HG03521 (cell line): Measurements from ENCODE around the gene AGXT2.
A peak's percentile ranks its signal among the peaks of the same experiment; 100 is the strongest.

Experiments
- ATAC-seq: cut with Tn5 transposase; IDR thresholded peaks from one replicate; pipeline ENCODE4 v1.9.1; 2021; ENCODE audit warnings: mild to moderate bottlenecking, moderate library complexity; ENCODE audit not compliant: unreplicated experiment

AGXT2 gene

GRCh38 chr5:35016174-35017051 lies 31.3 kb downstream of the AGXT2 start:
- ATAC-seq: no peak

GRCh38 chr5:35015063-35015462 lies 32.7 kb downstream of the AGXT2 start:
- ATAC-seq: no peak

- ATAC-seq: no peak
Observed at GRCh38 chr5:35012796-35013195, 35.0 kb downstream of the AGXT2 start.

DNA sequence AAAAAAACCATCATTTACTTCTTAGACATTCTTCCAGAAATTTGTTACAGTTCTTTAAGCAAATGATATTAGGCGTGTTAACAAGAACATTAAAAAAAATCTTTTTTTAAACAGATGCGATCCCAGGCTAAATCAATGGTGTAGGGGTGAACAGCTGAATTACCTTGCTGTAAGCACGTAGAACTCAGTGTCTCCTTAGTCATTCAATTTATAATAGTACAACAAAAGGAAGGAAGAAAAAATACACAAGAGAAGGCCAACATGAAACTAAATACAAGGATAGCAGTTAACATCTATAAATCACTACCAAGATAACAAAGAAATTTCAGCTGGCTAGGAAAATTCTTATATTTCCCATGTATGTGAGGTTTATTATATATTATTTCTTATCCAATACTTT lies 35.4 kb downstream of the AGXT2 start:
- no peak for ATAC-seq

DNA sequence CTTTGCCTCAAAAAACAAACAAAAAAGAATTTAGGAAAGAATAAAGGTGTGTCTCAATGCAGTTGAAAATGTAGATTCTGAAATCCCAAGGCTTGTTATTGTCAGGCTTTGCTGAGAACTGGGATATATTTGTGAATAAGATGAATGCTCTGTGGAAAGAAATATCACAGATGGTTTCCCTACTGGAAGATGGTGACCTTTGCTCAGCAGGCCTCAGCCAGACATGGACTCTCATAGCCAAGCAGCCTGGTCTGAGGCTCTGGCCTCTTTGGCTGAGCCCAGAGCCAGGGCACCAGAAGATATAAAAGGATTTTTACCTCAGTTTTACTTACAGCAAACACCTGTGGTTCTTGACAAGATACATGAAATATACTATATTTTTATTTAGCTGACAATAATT lies 37.1 kb downstream of the AGXT2 start:
- ATAC-seq: no peak

DNA sequence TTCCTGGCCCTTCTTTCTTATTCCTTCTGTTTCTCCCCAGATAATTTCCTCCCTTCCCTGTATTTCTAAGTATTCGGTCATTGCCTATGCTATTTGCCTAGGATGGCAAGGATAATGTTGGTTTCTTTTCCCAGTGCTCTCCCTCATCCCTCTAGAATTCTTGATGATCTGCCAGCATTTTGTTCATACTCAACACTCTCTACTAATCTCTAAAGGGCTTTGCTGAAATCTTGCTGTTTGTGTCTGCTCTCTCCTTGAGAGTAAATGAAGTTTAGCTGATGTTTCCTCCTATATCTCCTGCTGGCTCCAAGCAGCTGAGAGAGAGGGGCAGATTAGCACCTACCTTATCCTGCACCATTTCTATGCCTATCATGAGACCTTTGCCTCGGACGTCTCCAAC lies 38.1 kb downstream of the AGXT2 start:
- no peak for ATAC-seq

DNA sequence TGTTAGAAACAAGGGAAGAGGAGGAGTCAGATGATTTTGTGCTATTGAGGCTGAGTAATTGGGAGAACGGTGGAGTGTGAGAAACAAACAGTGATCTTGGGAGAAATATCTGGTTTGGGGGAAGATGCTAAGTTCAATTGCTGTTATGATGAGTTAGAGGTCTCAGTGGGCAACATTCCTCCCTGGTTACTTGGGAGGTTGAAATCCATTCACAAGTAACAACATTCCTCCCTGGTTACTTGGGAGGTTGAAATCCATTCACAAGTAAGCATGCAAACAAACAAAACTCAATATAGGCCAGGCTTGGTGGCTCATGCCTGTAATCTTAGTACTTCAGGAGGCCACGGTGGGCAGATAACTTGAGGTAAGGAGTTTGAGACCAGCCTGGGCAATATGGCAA lies 38.7 kb downstream of the AGXT2 start:
- no peak for ATAC-seq

- ATAC-seq: no peak
Observed at GRCh38 chr5:35004771-35005170, 43.0 kb downstream of the AGXT2 start.

GRCh38 chr5:35004200-35004599 lies 43.5 kb downstream of the AGXT2 start:
- no peak for ATAC-seq

GRCh38 chr5:35003018-35003957 lies 44.5 kb downstream of the AGXT2 start:
- peak; percentile 48 for ATAC-seq

DNA sequence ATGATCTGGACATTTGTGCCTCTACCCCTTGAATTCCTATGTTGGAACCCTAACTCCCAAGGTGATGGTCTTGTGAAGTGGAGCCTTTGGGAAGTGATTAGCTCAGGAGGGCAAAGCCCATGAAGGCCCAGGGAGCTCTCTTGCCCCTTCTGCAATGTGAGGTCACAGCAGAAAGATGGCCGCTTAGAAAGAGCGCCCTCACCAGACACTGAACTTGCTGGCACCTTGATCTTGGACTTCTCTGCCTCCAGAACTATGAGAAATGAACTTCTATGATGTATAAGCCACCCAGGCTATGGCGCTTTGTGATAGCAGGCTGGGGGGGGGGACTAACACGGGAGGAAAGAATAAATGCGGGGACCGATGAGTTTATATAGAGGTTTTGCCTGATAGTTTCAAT lies 45.3 kb downstream of the AGXT2 start:
- no peak for ATAC-seq

- ATAC-seq: no peak
Observed at GRCh38 chr5:35001842-35002241, 45.9 kb downstream of the AGXT2 start.

DNA sequence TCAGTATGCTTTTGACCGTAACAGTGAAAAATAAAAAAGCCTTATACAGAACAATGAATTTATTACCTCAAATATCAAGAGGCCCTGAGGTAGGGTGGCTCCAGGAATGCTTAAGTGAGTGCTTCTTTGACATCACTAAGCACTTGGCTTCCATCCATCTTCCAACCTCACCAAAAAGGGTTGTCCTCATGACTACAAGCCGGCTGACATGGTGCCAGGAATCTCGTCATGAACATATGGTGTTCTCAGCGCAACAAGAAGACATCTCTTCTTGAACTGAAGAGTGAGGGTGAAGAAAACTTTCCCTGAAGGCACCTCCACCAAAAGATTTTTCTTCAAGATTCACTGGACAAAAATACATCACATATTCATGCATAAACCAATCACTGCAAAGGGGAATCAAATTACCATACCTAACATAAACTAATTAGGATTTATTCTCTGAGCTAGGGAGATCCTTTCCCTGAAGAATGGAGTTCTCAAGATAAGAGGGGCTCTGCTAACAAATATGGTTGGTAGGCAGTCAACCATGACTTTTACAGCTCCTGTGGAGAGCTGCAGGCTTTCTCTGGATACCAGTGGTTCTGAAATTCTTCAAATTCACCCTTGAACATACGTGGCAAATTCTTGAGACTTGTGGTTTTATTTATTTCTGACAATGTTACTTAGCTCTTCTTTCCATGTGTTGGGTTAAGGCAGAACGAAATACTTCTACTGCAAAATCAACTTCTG lies 49.5 kb downstream of the AGXT2 start:
- ATAC-seq: no peak

GRCh38 chr5:34996261-34996660 lies 51.5 kb downstream of the AGXT2 start:
- no peak for ATAC-seq

GRCh38 chr5:34993951-34994350 lies 53.8 kb downstream of the AGXT2 start:
- ATAC-seq: no peak

GRCh38 chr5:34991486-34992238 lies 56.1 kb downstream of the AGXT2 start:
- no peak for ATAC-seq

DNA sequence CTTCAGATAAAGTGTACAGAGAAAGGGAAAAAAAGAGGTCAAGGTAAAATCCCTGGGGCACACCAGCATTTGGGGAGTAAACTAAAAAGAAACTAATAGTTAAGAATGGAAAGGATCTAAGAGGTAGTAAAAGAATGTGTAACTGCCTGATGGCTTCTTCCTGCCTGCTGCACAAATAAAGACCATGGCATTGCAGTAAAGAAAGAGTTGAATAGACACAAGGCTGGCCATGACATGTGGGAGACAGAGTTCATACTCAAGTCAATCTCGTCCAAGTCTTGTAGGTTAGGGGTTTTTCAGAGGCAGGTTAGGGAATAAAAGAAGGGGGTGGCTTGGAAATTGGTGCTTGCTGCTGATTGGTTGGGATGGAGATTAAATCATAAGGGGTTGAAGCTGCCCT lies 60.8 kb downstream of the AGXT2 start:
- no peak for ATAC-seq

DNA sequence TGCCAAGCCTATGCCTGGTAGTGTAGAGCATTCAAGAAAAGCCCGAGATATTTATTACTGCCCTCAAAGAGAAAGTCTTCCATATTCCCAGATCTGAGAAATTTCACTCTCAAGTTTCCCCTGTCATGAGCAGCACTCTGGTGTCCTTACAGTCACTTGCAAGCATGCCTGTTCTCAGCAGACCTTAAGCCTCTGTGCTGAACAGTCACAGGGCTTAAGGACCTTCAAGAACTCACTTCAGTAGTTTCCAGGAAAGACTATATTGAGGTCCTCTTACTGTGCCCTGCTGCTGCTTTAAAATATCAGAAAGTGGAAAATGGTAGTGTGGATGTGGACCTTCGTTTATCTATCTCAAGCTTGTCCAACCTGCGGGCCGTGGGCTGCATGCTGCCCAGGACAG lies 64.9 kb downstream of the AGXT2 start:
- ATAC-seq: no peak

DNA sequence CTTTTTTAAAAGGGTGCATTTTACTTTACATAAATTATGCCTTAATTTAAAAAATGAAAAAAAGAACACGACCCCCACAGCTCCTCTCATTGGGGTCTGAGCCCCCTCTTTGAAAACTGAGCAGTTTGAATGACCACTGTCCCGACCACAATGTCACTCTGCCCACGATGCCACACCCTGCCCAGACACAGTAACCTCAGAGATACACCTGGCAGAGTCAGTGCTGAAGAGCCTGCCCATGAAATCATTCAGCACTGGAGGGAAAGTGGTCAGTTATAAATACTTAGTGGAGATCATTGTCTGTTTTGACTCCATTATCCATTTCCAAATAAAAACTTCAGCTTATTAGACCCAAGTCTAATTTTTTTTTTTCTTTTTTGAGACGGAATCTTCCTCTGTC lies 69.1 kb downstream of the AGXT2 start:
- no peak for ATAC-seq

DNA sequence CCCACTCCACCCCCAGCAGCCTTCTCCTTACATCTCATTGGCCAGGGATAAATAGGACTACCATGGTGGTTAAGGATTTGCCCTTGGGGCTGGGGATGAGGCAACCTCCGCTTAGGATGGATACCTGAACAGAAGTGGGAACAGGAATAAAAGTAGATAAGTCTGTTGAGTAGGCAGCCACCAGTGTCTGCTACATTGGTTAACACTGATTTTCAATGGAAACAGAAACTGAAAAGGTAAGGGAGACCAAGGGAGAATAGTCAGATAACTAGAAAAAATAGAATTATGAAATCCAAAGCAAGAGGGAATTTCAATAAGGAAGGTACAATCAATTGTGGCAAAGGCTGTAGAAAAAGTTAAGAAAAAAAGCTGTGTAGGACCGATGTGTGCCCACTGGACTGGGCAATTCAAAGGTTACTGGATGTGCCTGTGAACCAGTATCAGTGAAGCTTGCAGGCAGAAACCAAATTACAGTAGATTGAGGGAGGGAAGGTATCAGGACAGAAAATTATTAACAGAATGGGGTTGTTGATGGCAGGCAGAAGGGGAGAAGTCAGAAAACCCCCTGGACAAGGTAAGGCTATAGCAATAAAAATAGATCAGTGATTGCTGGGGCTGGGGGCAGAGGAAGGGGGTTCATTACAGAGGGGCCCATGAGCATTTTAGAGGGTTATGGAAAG lies 69.7 kb downstream of the AGXT2 start:
- ATAC-seq: peak; percentile 83
